Thyroid gland (tissue), 4 donors: ENCODE data around the gene SMARCA4. TPM values are rescaled to one million over a fixed set of nuclear protein-coding genes. Genes with fewer than 3 reads are reported as not detected.

Experiments
- DNase-seq, 2 donors: peaks; one replicate each; pipeline ENCODE4 v3.0.0-alpha.2; 2019
- H3K27ac ChIP-seq, 3 donors: fragments of 200-600 bp; sonication (generic); 1 replicate in 2 of 3; 2 replicates in 1 of 3; pipeline ENCODE4 v1.5.1; 2016 to 2019; ENCODE audit warnings: mild to moderate bottlenecking in 1 of 3, moderate library complexity in 1 of 3
- H3K27me3 ChIP-seq: fragments of 200-600 bp; sonication (generic); one replicate; pipeline ENCODE4 v1.5.1; 2019
- H3K36me3 ChIP-seq, 2 donors: fragments of 200-600 bp; sonication (generic); one replicate each; pipeline ENCODE4 v1.5.1; 2016 to 2019
- H3K4me1 ChIP-seq, 2 donors: fragments of 200-600 bp; sonication (generic); one replicate each; pipeline ENCODE4 v1.5.1; 2017 to 2019
- H3K4me3 ChIP-seq, 3 donors: fragments of 200-600 bp; sonication (generic); replicated peaks in 1 of 3; 1 replicate in 2 of 3; 2 replicates in 1 of 3; pipeline ENCODE4 v1.5.1; 2016; ENCODE audit warnings: mild to moderate bottlenecking in 1 of 3
- H3K9me3 ChIP-seq: fragments of 200-600 bp; sonication (generic); one replicate; pipeline ENCODE4 v1.5.1; 2017
- CTCF ChIP-seq, 6 experiments: fragments of 200-600 bp in 3 of 6; fragments of 450-650 bp in 3 of 6; sonication (generic) in 3 of 6; IDR thresholded peaks; one replicate each; pipeline ENCODE4 v1.5.1; 2016 to 2019; ENCODE audit warnings: antibody characterized with exemption in 6 of 6, mild to moderate bottlenecking in 2 of 6, inconsistent platforms in 1 of 6, moderate library complexity in 1 of 6
- POLR2A ChIP-seq, 2 donors: fragments of 450-650 bp; IDR thresholded peaks; one replicate each; pipeline ENCODE4 v1.6.1; 2017; ENCODE audit warnings: antibody characterized with exemption in 2 of 2, mild to moderate bottlenecking in 2 of 2, moderate library complexity in 1 of 2
- WGBS, 2 donors: methylation state at CpG; one replicate each; pipeline ENCODE4 v1.1.5; 2017; 5-methylcytosine and 5-hydroxymethylcytosine counted together
- intact Hi-C: fragments of 100-400 bp; cut with DNase I; formaldehyde crosslinking; loops from one replicate; pipeline ENCODE4 v1.15.1; 2023
- total RNA-seq, 4 donors: library from RNA; depleted of rRNA; stranded (reverse); fragments of >200 nt; gene quantifications; one replicate each; pipeline ENCODE4 v1.2.3, GENCODE V29; 2016

SMARCA4 gene
- total RNA-seq, 4 donors from 2014 or later, result 49.4 to 108 (median 89.0) TPM

- Histone ChIP-seq H3K9me3 (no peaks in the 10 kb centered on the region), H3K36me3 (peaks cover 38 to 50% of the 10 kb centered on the region in 2 donors), H3K4me3 (no peak overlapping the region), H3K27me3 (no peaks in the 10 kb centered on the region), H3K27ac (no peak overlapping the region), H3K4me1 (no peaks in the 10 kb centered on the region)
- intact Hi-C loops, result loop anchor here (10.0 kb wide), 1 partner anchor 45 kb away; the partner anchor contains the start of gene CARM1
- TF ChIP-seq POLR2A (IDR thresholded peaks at IDR 0.05) (no peak), CTCF (IDR thresholded peaks at IDR 0.05) (no peak)
- no CpG with 5 or more reads among the region's 10 CpGs for WGBS, 2 donors
- DNase-seq, result no peak
Observed at GRCh38 chr19:10920288-10920655, 40.6 kb upstream of the SMARCA4 start.

GRCh38 chr19:10920781-10921180 lies 40.0 kb upstream of the SMARCA4 start:
- H3K4me1 ChIP-seq, result no peaks in the 10 kb centered on the region
- no peak overlapping the region for H3K27ac ChIP-seq
- intact Hi-C loops, result loop anchor here (10.0 kb wide), 1 partner anchor 46 kb away; the partner anchor contains the start of gene CARM1
- DNase-seq, result no peak
- H3K27me3 ChIP-seq, result no peaks in the 10 kb centered on the region
- peaks cover 38 to 50% of the 10 kb centered on the region in 2 donors for H3K36me3 ChIP-seq
- 85 to 88% methylated on average over 11 to 16 of the region's 16 CpGs for WGBS, 2 donors
- H3K9me3 ChIP-seq, result no peaks in the 10 kb centered on the region
- no peak overlapping the region for H3K4me3 ChIP-seq
- TF ChIP-seq CTCF (IDR thresholded peaks at IDR 0.05) (no peak), POLR2A (IDR thresholded peaks at IDR 0.05) (no peak)

DNA sequence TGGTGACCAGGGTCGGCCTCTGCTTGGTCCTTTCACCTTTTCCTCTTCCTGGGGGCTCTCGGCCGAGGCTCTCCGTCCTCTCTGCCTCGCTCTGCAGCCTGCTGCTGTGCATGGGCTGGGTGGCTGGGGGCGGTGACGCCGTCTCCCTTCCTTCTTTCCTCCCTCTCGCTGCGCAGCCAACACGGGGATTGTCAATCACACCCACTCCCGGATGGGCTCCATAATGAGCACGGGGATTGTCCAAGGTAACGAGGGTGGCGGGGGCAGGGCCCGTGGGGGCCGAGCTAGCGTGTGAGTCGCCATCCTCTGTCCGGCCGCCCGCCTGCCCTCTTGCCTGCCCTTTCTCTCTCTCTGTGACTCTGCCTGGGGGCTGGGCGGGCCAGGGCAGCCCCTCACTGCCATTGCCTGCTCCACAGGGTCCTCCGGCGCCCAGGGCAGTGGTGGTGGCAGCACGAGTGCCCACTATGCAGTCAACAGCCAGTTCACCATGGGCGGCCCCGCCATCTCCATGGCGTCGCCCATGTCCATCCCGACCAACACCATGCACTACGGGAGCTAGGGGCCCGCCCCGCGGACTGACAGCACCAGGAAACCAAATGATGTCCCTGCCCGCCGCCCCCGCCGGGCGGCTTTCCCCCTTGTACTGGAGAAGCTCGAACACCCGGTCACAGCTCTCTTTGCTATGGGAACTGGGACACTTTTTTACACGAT lies 39.5 kb upstream of the SMARCA4 start:
- 89 to 94% methylated on average over 28 to 36 of the region's 43 CpGs for WGBS, 2 donors
- no peak overlapping the region for H3K27ac ChIP-seq
- intact Hi-C loops, result loop anchor here (10.0 kb wide), 1 partner anchor 47 kb away; the partner anchor contains the start of gene CARM1
- peaks cover 33 to 50% of the 10 kb centered on the region in 2 donors for H3K36me3 ChIP-seq
- H3K4me1 ChIP-seq, result no peaks in the 10 kb centered on the region
- no peak for DNase-seq
- no peaks in the 10 kb centered on the region for H3K9me3 ChIP-seq
- TF ChIP-seq CTCF (IDR thresholded peaks at IDR 0.05), result no peak
- TF ChIP-seq POLR2A (IDR thresholded peaks at IDR 0.05), result no peak
- no peaks in the 10 kb centered on the region for H3K27me3 ChIP-seq
- no peak overlapping the region for H3K4me3 ChIP-seq

DNA sequence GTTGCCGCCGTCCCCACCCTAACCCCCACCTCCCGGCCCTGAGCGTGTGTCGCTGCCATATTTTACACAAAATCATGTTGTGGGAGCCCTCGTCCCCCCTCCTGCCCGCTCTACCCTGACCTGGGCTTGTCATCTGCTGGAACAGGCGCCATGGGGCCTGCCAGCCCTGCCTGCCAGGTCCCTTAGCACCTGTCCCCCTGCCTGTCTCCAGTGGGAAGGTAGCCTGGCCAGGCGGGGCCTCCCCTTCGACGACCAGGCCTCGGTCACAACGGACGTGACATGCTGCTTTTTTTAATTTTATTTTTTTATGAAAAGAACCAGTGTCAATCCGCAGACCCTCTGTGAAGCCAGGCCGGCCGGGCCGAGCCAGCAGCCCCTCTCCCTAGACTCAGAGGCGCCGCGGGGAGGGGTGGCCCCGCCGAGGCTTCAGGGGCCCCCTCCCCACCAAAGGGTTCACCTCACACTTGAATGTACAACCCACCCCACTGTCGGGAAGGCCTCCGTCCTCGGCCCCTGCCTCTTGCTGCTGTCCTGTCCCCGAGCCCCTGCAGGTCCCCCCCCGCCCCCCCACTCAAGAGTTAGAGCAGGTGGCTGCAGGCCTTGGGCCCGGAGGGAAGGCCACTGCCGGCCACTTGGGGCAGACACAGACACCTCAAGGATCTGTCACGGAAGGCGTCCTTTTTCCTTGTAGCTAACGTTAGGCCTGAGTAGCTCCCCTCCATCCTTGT lies 38.8 kb upstream of the SMARCA4 start:
- Histone ChIP-seq H3K27me3 (no peaks in the 10 kb centered on the region), H3K9me3 (no peaks in the 10 kb centered on the region), H3K4me1 (peaks cover 0 to 2% of the 10 kb centered on the region in 2 donors), H3K4me3 (no peak overlapping the region), H3K27ac (no peak overlapping the region), H3K36me3 (peaks cover 30 to 50% of the 10 kb centered on the region in 2 donors)
- WGBS, 2 donors, result 83 to 87% methylated on average over 29 to 33 of the region's 33 CpGs
- intact Hi-C loops, result loop anchor here (10.0 kb wide), 1 partner anchor 47 kb away; the partner anchor contains the start of gene CARM1
- TF ChIP-seq POLR2A (IDR thresholded peaks at IDR 0.05) (no peak), CTCF (IDR thresholded peaks at IDR 0.05) (no peak)
- DNase-seq, result no peak

DNA sequence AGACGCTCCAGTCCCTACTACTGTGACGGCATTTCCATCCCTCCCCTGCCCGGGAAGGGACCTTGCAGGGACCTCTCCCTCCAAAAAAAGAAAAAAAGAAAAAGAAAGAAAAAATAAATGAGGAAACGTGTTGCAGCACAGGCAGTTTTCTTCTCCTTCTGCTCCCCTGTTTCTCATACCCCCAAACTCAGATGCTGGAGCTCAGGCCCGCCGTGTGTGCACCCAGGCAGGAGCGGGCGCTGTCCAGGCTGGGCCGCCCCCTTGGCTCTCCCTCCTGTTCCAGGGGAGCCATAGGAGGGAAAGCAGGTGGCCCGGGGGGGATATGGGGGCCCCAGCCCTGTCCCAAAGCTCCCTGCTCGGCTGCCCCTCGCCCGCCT lies 38.2 kb upstream of the SMARCA4 start:
- intact Hi-C loops, result loop anchor here (10.0 kb wide), 1 partner anchor 48 kb away; the partner anchor contains the start of gene CARM1
- Histone ChIP-seq H3K4me3 (no peak overlapping the region), H3K4me1 (peaks cover 3 to 7% of the 10 kb centered on the region in 2 donors), H3K27me3 (no peaks in the 10 kb centered on the region), H3K27ac (no peak overlapping the region), H3K9me3 (no peaks in the 10 kb centered on the region), H3K36me3 (peaks cover 30 to 50% of the 10 kb centered on the region in 2 donors)
- DNase-seq, result no peak
- 92 to 93% methylated on average over 13 of the region's 13 CpGs for WGBS, 2 donors
- no peak for TF ChIP-seq POLR2A (IDR thresholded peaks at IDR 0.05)
- no peak for TF ChIP-seq CTCF (IDR thresholded peaks at IDR 0.05)
